Uterus (tissue), 2 donors: ENCODE data around the gene CDH4.

Experiments used
- POLR2A ChIP-seq, 2 donors: fragments of 450-650 bp; IDR thresholded peaks; one replicate each; pipeline ENCODE4 v1.6.1; 2016; ENCODE audit warnings: antibody characterized with exemption in 2 of 2, mild to moderate bottlenecking in 1 of 2, moderate library complexity in 1 of 2
- TF ChIP-seq, protein P1 (sequence below), 4 experiments: fragments of 200-600 bp in 2 of 4; fragments of 450-650 bp in 2 of 4; sonication (generic) in 2 of 4; IDR thresholded peaks; one replicate each; pipeline ENCODE4 v1.5.1; 2016 to 2019; ENCODE audit warnings: antibody characterized with exemption in 4 of 4, mild to moderate bottlenecking in 2 of 4, moderate library complexity in 1 of 4

DNA sequence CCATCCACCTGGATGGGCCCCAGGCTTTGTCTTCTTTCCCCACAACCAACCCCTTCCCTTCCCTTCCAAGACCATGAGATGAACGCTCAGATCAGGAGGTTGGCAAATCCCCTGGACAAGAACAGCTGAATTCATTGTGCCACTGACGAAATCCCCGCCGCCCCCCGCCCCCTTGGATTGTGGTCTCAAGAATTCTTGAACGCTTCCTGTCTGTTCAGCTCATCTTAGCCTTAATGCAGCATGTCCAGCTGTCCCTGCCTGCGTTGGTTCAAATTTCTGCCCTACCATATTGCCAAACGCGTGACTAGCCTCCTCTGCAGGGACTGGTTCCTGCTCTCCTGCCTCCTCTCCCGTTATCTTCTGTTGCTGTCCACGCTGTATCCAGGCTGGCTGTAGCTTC is 133.2 kb downstream of the CDH4 start:
- TF ChIP-seq, protein P1, sequence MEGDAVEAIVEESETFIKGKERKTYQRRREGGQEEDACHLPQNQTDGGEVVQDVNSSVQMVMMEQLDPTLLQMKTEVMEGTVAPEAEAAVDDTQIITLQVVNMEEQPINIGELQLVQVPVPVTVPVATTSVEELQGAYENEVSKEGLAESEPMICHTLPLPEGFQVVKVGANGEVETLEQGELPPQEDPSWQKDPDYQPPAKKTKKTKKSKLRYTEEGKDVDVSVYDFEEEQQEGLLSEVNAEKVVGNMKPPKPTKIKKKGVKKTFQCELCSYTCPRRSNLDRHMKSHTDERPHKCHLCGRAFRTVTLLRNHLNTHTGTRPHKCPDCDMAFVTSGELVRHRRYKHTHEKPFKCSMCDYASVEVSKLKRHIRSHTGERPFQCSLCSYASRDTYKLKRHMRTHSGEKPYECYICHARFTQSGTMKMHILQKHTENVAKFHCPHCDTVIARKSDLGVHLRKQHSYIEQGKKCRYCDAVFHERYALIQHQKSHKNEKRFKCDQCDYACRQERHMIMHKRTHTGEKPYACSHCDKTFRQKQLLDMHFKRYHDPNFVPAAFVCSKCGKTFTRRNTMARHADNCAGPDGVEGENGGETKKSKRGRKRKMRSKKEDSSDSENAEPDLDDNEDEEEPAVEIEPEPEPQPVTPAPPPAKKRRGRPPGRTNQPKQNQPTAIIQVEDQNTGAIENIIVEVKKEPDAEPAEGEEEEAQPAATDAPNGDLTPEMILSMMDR (IDR thresholded peaks at IDR 0.05) = no peak
- TF ChIP-seq POLR2A (IDR thresholded peaks at IDR 0.05) = no peak
